ENCODE measurements around the gene HACE1. TPM values are rescaled to one million over a fixed set of nuclear protein-coding genes. Genes with fewer than 3 reads are reported as not detected.

The HACE1 gene
- total RNA-seq, 1 donor: 16.6 TPM

DNA sequence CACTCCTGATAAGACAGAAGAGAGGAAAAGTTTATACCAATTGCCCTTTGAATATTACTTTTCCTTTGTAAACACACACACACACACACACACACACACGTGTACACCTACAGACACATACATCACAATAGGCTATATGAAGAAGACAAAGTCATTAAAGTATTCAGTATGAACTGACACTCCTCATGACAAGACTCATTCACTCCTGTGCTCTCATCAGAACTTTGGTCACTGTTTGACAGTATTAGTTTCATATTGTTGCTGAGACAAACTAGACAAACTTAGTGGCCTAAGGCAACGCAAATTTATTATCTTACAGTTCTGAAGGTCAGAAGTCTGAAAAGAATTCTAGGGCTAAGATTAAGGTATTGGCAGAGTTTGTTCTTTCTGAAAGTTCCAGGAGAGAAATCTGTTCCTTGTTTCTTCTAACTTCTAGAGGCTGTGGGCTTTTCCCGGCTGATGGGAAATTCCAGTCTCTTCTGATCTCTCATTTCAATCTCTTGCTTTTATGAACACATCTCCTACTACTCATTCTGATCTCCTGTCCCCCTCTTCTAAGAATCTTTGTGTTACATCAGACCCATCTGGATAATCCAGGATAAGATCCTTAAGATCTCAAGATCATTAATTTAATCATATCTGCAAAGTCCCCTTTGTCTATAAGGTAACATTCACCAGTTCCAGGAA, 171.3 kb downstream of the HACE1 start:
- Histone ChIP-seq H3K4me3 (ENCODE audit: insufficient read depth, low read length) (no peak overlapping the region), H3K27me3 (ENCODE audit: insufficient read depth, low read length) (no peaks in the 10 kb centered on the region), H3K79me2 (ENCODE audit: insufficient read depth, low read length) (no peaks in the 10 kb centered on the region), H4K20me1 (ENCODE audit: insufficient read depth, low read length) (no peaks in the 10 kb centered on the region), H3K27ac (ENCODE audit: low read depth, low read length) (no peak overlapping the region), H3K4me1 (ENCODE audit: insufficient read depth, low read length) (peaks cover 8% of the 10 kb centered on the region), H3K36me3 (ENCODE audit: insufficient read depth, low read length) (no peaks in the 10 kb centered on the region), H2AFZ (ENCODE audit: low read length) (no peak overlapping the region), H3K9me3 (ENCODE audit: low read depth, low read length) (no peaks in the 10 kb centered on the region), H3K4me2 (ENCODE audit: insufficient read depth, low read length) (no peak overlapping the region)
- TF ChIP-seq, protein P1, sequence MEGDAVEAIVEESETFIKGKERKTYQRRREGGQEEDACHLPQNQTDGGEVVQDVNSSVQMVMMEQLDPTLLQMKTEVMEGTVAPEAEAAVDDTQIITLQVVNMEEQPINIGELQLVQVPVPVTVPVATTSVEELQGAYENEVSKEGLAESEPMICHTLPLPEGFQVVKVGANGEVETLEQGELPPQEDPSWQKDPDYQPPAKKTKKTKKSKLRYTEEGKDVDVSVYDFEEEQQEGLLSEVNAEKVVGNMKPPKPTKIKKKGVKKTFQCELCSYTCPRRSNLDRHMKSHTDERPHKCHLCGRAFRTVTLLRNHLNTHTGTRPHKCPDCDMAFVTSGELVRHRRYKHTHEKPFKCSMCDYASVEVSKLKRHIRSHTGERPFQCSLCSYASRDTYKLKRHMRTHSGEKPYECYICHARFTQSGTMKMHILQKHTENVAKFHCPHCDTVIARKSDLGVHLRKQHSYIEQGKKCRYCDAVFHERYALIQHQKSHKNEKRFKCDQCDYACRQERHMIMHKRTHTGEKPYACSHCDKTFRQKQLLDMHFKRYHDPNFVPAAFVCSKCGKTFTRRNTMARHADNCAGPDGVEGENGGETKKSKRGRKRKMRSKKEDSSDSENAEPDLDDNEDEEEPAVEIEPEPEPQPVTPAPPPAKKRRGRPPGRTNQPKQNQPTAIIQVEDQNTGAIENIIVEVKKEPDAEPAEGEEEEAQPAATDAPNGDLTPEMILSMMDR (IDR thresholded peaks at IDR 0.05; ENCODE audit: extremely low read depth, low read depth, low read length): no peak
- DNase-seq (ENCODE audit: insufficient read length, low spot score, missing footprints): no peak

DNA sequence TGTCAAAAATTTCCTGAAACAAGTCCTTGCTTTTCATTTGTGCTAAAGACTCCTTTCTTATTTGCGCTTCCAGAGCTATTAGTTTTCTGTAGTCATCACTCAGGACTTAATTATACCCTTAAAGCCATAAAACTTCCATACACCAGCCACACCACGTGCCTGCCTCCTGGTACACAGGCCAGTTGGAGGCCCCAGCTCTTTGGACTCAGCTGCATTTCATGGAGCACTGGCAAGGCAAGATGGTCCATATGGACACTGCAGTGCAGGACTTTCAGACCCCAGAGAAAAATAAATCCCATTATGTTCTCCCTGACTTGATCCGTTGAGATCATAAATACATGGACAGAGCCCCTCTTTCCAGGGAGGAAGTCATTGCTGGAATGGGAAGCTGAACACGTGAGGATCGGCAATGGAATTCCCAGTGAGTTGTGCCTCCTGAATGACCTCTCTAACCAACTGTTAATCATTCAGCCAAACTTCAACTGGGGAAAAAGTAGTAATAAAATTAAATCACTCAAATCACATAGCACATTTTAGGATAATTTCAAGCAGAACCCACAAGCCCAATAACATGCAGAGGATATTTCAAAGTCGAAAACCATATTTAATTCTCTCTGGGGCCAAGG, 173.1 kb downstream of the HACE1 start:
- no peak for DNase-seq (ENCODE audit: insufficient read length, low spot score, missing footprints)
- peaks cover 8% of the 10 kb centered on the region for H3K4me1 ChIP-seq (ENCODE audit: insufficient read depth, low read length)
- no peaks in the 10 kb centered on the region for H3K79me2 ChIP-seq (ENCODE audit: insufficient read depth, low read length)
- no peaks in the 10 kb centered on the region for H3K36me3 ChIP-seq (ENCODE audit: insufficient read depth, low read length)
- H4K20me1 ChIP-seq (ENCODE audit: insufficient read depth, low read length): no peaks in the 10 kb centered on the region
- no peaks in the 10 kb centered on the region for H3K9me3 ChIP-seq (ENCODE audit: low read depth, low read length)
- TF ChIP-seq, protein P1 (IDR thresholded peaks at IDR 0.05; ENCODE audit: extremely low read depth, low read depth, low read length): no peak
- H3K27ac ChIP-seq (ENCODE audit: low read depth, low read length): no peak overlapping the region
- H3K4me2 ChIP-seq (ENCODE audit: insufficient read depth, low read length): no peak overlapping the region
- no peak overlapping the region for H2AFZ ChIP-seq (ENCODE audit: low read length)
- no peak overlapping the region for H3K4me3 ChIP-seq (ENCODE audit: insufficient read depth, low read length)
- no peaks in the 10 kb centered on the region for H3K27me3 ChIP-seq (ENCODE audit: insufficient read depth, low read length)

GRCh38 chr6:104685871-104686549, 173.7 kb downstream of the HACE1 start:
- H3K79me2 ChIP-seq (ENCODE audit: insufficient read depth, low read length): no peaks in the 10 kb centered on the region
- peak; percentile 25 for DNase-seq (ENCODE audit: insufficient read length, low spot score, missing footprints)
- H3K4me2 ChIP-seq (ENCODE audit: insufficient read depth, low read length): no peak overlapping the region
- H3K36me3 ChIP-seq (ENCODE audit: insufficient read depth, low read length): no peaks in the 10 kb centered on the region
- TF ChIP-seq, protein P1 (IDR thresholded peaks at IDR 0.05; ENCODE audit: extremely low read depth, low read depth, low read length): no peak
- H3K4me1 ChIP-seq (ENCODE audit: insufficient read depth, low read length): peaks cover 8% of the 10 kb centered on the region
- no peak overlapping the region for H3K27ac ChIP-seq (ENCODE audit: low read depth, low read length)
- H3K9me3 ChIP-seq (ENCODE audit: low read depth, low read length): no peaks in the 10 kb centered on the region
- no peaks in the 10 kb centered on the region for H3K27me3 ChIP-seq (ENCODE audit: insufficient read depth, low read length)
- H4K20me1 ChIP-seq (ENCODE audit: insufficient read depth, low read length): no peaks in the 10 kb centered on the region
- H3K4me3 ChIP-seq (ENCODE audit: insufficient read depth, low read length): no peak overlapping the region
- H2AFZ ChIP-seq (ENCODE audit: low read length): no peak overlapping the region

DNA sequence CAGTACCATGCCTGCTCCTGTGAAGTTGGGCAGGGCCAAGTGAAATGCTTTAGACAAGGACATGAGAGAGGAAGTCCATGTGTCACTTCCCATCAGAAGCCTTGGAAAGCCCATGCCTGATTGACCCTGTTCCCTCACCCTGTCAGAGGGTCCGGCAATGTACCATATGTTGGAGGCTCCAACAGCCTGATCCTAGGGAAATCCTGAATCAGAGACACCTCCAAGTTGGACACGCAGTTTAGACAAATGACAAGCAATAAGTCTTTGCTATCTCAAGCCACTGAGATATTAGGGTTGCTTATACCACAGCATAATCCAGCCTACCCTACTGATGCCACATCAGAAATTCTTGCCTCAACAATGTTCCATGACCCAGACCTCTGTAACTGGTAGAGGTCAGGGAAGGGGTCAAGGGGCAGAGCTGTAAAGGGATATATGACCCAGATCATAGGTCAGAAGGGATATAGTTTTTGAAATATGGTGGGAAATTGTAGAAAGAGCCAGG, 174.8 kb downstream of the HACE1 start:
- H3K4me3 ChIP-seq (ENCODE audit: insufficient read depth, low read length): no peak overlapping the region
- no peaks in the 10 kb centered on the region for H3K9me3 ChIP-seq (ENCODE audit: low read depth, low read length)
- H3K4me1 ChIP-seq (ENCODE audit: insufficient read depth, low read length): peaks cover 6% of the 10 kb centered on the region
- TF ChIP-seq, protein P1 (IDR thresholded peaks at IDR 0.05; ENCODE audit: extremely low read depth, low read depth, low read length): no peak
- H4K20me1 ChIP-seq (ENCODE audit: insufficient read depth, low read length): no peaks in the 10 kb centered on the region
- no peak overlapping the region for H3K4me2 ChIP-seq (ENCODE audit: insufficient read depth, low read length)
- H3K36me3 ChIP-seq (ENCODE audit: insufficient read depth, low read length): no peaks in the 10 kb centered on the region
- DNase-seq (ENCODE audit: insufficient read length, low spot score, missing footprints): no peak
- H2AFZ ChIP-seq (ENCODE audit: low read length): no peak overlapping the region
- H3K27ac ChIP-seq (ENCODE audit: low read depth, low read length): no peak overlapping the region
- no peaks in the 10 kb centered on the region for H3K79me2 ChIP-seq (ENCODE audit: insufficient read depth, low read length)
- no peaks in the 10 kb centered on the region for H3K27me3 ChIP-seq (ENCODE audit: insufficient read depth, low read length)

Measured in osteoblast (primary cell).